ENCODE data around the gene AXIN1. TPM values are rescaled to one million over a fixed set of nuclear protein-coding genes. Genes with fewer than 3 reads are reported as not detected.
A peak's percentile ranks its signal among the peaks of the same experiment; 100 is the strongest.
"Not testable (repeated sequence)": the region's sequence is repeated elsewhere in the genome, so short reads cannot be mapped to it uniquely, and the experiment has no call there.

Gene AXIN1
- total and polyA plus RNA-seq, 8 donors, result 8.0 to 13.6 (median 10.8) TPM

GRCh38 chr16:396605-397004, 44.1 kb upstream of the AXIN1 start:
- Histone ChIP-seq H3K27ac (peak overlapping the region in 3 of 4 donors; percentile 28 to 37 (median 28)), H3K36me3 (no peaks in the 10 kb centered on the region), H3K4me1 (peaks cover 0 to 7% (median 2%) of the 10 kb centered on the region in 3 donors), H3K27me3 (no peaks in the 10 kb centered on the region), H3K9me3 (no peaks in the 10 kb centered on the region), H3K4me3 (peak overlapping the region in 2 of 4 donors; percentile 50 to 54)
- whole genome bisulfite sequencing, 2 donors, result 26 to 45% methylated on average over 22 of the region's 22 CpGs
- ATAC-seq (no peak), DNase-seq (peak in 1 of 6 donors; percentile 39), FAIRE-seq (no peak)
- no peak for TF ChIP-seq CTCF (IDR thresholded peaks at IDR 0.05)
- intact Hi-C loops (cut with DNase I), result no loop called here

- Histone ChIP-seq H3K4me1 (peaks cover 0 to 7% (median 2%) of the 10 kb centered on the region in 3 donors), H3K27me3 (no peaks in the 10 kb centered on the region), H3K9me3 (no peaks in the 10 kb centered on the region), H3K36me3 (no peaks in the 10 kb centered on the region), H3K27ac (peak overlapping the region in 3 of 4 donors; percentile 28 to 37 (median 28)), H3K4me3 (peak overlapping the region in 1 of 4 donors; percentile 54)
- 37 to 43% methylated on average over 3 of the region's 3 CpGs for WGBS, 2 donors
- no peak for TF ChIP-seq CTCF (IDR thresholded peaks at IDR 0.05)
- no peak for FAIRE-seq
- DNase-seq, result no peak
- intact Hi-C loops (cut with DNase I), result no loop called here
- ATAC-seq, result no peak
Observed at GRCh38 chr16:396199-396598, 43.7 kb upstream of the AXIN1 start.

GRCh38 chr16:392450-393030, 40.0 kb upstream of the AXIN1 start:
- Histone ChIP-seq H3K27me3 (no peaks in the 10 kb centered on the region), H3K4me3 (no peak overlapping the region), H3K36me3 (no peaks in the 10 kb centered on the region), H3K9me3 (no peaks in the 10 kb centered on the region), H3K27ac (no peak overlapping the region), H3K4me1 (peaks cover 0 to 4% (median 4%) of the 10 kb centered on the region in 3 donors)
- DNase-seq (peak in 1 of 6 donors; percentile 4), FAIRE-seq (no peak), ATAC-seq (no peak)
- intact Hi-C loops (cut with DNase I), result no loop called here
- 93 to 98% methylated on average over 7 of the region's 7 CpGs for WGBS, 2 donors
- no peak for TF ChIP-seq CTCF (IDR thresholded peaks at IDR 0.05)

GRCh38 chr16:391885-392335, 39.4 kb upstream of the AXIN1 start:
- Histone ChIP-seq H3K27me3 (no peaks in the 10 kb centered on the region), H3K4me3 (no peak overlapping the region), H3K27ac (no peak overlapping the region), H3K9me3 (no peaks in the 10 kb centered on the region), H3K36me3 (no peaks in the 10 kb centered on the region), H3K4me1 (peaks cover 0 to 4% (median 4%) of the 10 kb centered on the region in 3 donors)
- peak; percentile 22 to 51 (median 39) for TF ChIP-seq CTCF (IDR thresholded peaks at IDR 0.05)
- DNase-seq (peak in 4 of 6 donors; percentile 32 to 75 (median 64)), FAIRE-seq (no peak), ATAC-seq (peak; percentile 57 to 81 (median 74))
- WGBS, 2 donors, result 74 to 79% methylated on average over 7 of the region's 7 CpGs
- intact Hi-C loops (cut with DNase I), result no loop called here

GRCh38 chr16:389352-389751, 36.8 kb upstream of the AXIN1 start:
- Histone ChIP-seq H3K4me3 (no peak overlapping the region), H3K4me1 (peaks cover 0 to 4% (median 4%) of the 10 kb centered on the region in 3 donors), H3K9me3 (no peaks in the 10 kb centered on the region), H3K27me3 (no peaks in the 10 kb centered on the region), H3K27ac (no peak overlapping the region), H3K36me3 (no peaks in the 10 kb centered on the region)
- no peak for TF ChIP-seq CTCF (IDR thresholded peaks at IDR 0.05)
- FAIRE-seq (no peak), ATAC-seq (no peak), DNase-seq (no peak)
- intact Hi-C loops (cut with DNase I), result loop anchor here in 1 of 3 donors (10.0 kb wide), 1 partner anchor 265 kb away; no protein-coding TSS in a partner anchor
- 70 to 80% methylated on average over 10 of the region's 10 CpGs for WGBS, 2 donors

DNA sequence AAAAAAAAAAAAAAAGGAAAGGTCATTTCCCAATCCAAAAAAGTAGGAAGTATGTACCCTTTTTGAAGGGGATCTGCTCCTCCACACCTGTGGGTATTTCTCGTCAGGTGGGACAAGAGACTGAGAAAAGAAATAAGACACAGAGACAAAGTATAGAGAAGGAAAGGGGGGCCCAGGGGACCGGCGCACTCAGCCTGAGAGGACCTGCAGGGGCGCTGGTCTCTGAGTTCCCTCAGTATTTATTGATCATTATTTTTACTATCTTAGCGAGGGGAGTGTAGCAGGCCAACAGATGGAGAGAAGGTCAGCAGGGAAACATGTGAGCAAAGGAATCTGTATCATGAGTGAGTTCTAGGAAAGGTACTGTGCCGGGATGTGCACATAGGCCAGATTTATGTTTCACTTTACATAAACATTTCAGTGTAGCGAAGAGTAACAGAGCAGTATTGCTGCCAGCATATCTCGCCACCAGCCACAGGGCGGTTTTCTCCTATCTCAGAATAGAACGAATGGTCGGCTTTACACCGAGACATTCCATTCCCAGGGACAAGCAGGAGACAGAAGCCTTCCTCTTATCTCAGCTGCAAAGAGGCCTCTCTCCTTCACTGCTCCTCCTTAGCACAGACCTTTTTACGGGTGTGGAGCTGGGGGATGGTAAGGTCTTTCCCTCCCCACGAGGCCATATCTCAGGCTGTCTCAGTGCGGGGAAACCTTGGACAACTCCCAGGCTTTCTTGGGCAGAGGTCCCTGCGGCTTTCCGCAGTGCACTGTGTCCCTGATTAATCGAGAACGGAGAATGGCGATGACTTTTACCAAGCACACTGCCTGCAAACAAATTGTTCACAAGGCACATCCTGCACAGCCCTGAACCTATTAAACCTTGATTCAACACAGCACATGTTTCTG, 35.5 kb upstream of the AXIN1 start:
- not testable (repeated sequence) for FAIRE-seq, DNase-seq, ATAC-seq, H3K27me3 ChIP-seq, H3K9me3 ChIP-seq, H3K36me3 ChIP-seq, H3K27ac ChIP-seq
- Histone ChIP-seq H3K4me1 (peaks cover 4 to 11% (median 5%) of the 10 kb centered on the region in 3 donors), H3K4me3 (peak overlapping the region in 1 of 4 donors; percentile 7)
- intact Hi-C loops (cut with DNase I), result loop anchor here in 1 of 3 donors (10.0 kb wide), 1 partner anchor 267 kb away; no protein-coding TSS in a partner anchor
- 15 to 18% methylated on average over 20 of the region's 20 CpGs for WGBS, 2 donors

All from pancreas (tissue), 10 donors.